ENCODE measurements around the gene HDAC6. TPM values are rescaled to one million over a fixed set of nuclear protein-coding genes. Genes with fewer than 3 reads are reported as not detected.
"Not testable (repeated sequence)": the region's sequence is repeated elsewhere in the genome, so short reads cannot be mapped to it uniquely, and the experiment has no call there.

Gene HDAC6
- total and polyA plus RNA-seq, 11 donors: 27.7 to 48.6 (median 36.9) TPM

DNA sequence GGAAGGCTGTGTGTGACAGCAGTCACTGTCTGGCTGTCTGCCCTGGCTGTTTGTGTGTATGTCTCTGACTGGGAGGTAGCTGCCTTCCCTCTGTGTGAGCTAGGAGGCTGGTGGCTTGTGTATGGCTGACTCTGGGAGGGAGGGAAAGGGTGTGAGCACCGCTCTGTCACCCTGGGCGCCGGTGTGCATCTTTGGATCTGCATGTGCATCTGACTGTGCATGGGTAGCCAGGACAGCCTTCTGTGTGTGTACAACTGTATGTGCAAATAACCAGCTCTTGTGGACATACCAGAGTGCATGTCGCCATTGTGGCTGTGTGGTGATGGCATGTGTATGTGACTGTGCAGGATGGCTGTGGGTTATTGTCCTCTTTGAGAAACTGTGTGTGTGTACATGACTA is 17.0 kb downstream of the HDAC6 start:
- Histone ChIP-seq H3K9me3 (no peaks in the 10 kb centered on the region), H3K4me3 (no peak overlapping the region), H3K27me3 (no peaks in the 10 kb centered on the region), H3K4me1 (no peaks in the 10 kb centered on the region), H3K27ac (no peak overlapping the region), H3K36me3 (peaks cover 0 to 54% (median 28%) of the 10 kb centered on the region in 9 donors)
- WGBS, 4 donors: 77 to 94% (median 86%) methylated on average over 4 of the region's 4 CpGs
- TF ChIP-seq, protein P1, sequence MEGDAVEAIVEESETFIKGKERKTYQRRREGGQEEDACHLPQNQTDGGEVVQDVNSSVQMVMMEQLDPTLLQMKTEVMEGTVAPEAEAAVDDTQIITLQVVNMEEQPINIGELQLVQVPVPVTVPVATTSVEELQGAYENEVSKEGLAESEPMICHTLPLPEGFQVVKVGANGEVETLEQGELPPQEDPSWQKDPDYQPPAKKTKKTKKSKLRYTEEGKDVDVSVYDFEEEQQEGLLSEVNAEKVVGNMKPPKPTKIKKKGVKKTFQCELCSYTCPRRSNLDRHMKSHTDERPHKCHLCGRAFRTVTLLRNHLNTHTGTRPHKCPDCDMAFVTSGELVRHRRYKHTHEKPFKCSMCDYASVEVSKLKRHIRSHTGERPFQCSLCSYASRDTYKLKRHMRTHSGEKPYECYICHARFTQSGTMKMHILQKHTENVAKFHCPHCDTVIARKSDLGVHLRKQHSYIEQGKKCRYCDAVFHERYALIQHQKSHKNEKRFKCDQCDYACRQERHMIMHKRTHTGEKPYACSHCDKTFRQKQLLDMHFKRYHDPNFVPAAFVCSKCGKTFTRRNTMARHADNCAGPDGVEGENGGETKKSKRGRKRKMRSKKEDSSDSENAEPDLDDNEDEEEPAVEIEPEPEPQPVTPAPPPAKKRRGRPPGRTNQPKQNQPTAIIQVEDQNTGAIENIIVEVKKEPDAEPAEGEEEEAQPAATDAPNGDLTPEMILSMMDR (IDR thresholded peaks at IDR 0.05): no peak
- no peak for TF ChIP-seq POLR2A (IDR thresholded peaks at IDR 0.05)
- intact Hi-C loops (cut with DNase I): no loop called here
- no peak for ATAC-seq
- no peak for DNase-seq

DNA sequence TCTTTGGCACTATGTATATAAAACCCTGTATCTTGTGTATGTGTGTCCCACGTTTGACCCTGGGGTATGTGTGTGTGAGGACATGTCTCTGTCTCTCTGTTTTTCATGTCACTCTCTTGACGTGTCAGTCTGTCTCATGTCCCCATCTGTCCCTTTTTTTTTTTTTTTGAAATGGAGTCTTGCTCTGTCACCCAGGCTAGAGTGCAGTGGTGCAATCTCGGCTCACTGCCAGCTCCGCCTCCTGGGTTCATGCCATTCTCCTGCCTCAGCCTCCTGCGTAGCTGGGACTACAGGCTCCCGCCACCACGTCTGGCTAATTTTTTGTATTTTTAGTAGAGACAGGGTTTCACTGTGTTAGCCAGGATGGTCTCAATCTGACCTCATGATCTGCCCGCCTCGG is 17.5 kb downstream of the HDAC6 start:
- H3K27ac ChIP-seq; H3K9me3 ChIP-seq; H3K4me1 ChIP-seq; H3K27me3 ChIP-seq; DNase-seq; ATAC-seq; intact Hi-C loops (cut with DNase I); H3K4me3 ChIP-seq: not testable (repeated sequence)
- H3K36me3 ChIP-seq: peaks cover 0 to 52% (median 29%) of the 10 kb centered on the region in 9 donors
- 81 to 90% (median 86%) methylated on average over 9 of the region's 9 CpGs for WGBS, 4 donors

DNA sequence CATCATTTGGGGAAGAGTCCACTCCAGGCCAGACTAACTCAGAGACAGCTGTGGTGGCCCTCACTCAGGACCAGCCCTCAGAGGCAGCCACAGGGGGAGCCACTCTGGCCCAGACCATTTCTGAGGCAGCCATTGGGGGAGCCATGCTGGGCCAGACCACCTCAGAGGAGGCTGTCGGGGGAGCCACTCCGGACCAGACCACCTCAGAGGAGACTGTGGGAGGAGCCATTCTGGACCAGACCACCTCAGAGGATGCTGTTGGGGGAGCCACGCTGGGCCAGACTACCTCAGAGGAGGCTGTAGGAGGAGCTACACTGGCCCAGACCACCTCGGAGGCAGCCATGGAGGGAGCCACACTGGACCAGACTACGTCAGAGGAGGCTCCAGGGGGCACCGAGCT is 21.2 kb downstream of the HDAC6 start:
- H3K4me3 ChIP-seq: no peak overlapping the region
- H3K9me3 ChIP-seq: peaks cover 0 to 18% (median 0%) of the 10 kb centered on the region in 12 donors
- 79 to 87% (median 80%) methylated on average over 6 of the region's 6 CpGs; no CpG with 5 or more reads in 1 of the 4 donors for WGBS, 4 donors
- H3K27ac ChIP-seq: no peak overlapping the region
- ATAC-seq: no peak
- TF ChIP-seq POLR2A (IDR thresholded peaks at IDR 0.05): no peak
- TF ChIP-seq, protein P1 (IDR thresholded peaks at IDR 0.05): no peak
- H3K27me3 ChIP-seq: peaks cover 0 to 26% (median 0%) of the 10 kb centered on the region in 9 donors
- DNase-seq: no peak
- no peaks in the 10 kb centered on the region for H3K4me1 ChIP-seq
- H3K36me3 ChIP-seq: peaks cover 0 to 31% (median 14%) of the 10 kb centered on the region in 9 donors
- intact Hi-C loops (cut with DNase I): no loop called here

DNA sequence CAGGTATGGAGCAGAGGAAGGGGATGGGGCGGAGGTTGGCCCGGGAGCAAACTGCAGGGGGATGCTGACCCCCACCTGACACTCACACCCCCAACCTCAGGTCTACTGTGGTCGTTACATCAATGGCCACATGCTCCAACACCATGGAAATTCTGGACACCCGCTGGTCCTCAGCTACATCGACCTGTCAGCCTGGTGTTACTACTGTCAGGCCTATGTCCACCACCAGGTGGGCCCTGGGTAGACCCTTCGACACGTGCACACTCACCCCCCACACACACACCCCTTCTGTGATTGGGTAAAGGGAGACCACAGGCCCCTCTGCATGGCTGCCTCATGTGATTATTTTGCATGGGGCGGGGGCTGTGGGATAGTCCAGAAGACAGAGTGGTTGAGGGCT is 22.2 kb downstream of the HDAC6 start:
- DNase-seq (no peak), ATAC-seq (no peak)
- TF ChIP-seq POLR2A (IDR thresholded peaks at IDR 0.05): no peak
- TF ChIP-seq, protein P1 (IDR thresholded peaks at IDR 0.05): no peak
- Histone ChIP-seq H3K27me3 (peaks cover 0 to 30% (median 0%) of the 10 kb centered on the region in 9 donors), H3K36me3 (peaks cover 0 to 25% (median 14%) of the 10 kb centered on the region in 9 donors), H3K9me3 (peaks cover 0 to 18% (median 0%) of the 10 kb centered on the region in 12 donors), H3K4me3 (no peak overlapping the region), H3K27ac (no peak overlapping the region), H3K4me1 (no peaks in the 10 kb centered on the region)
- intact Hi-C loops (cut with DNase I): no loop called here
- 81 to 97% (median 89%) methylated on average over 8 of the region's 8 CpGs for WGBS, 4 donors

Data from heart left ventricle (tissue), 16 donors.